Activated T-helper 1 cell treated with anti-CD3 and anti-CD28 coated beads, Interleukin-12 subunit alpha, Interleukin-12 subunit beta, Interleukin-2, Interleukin-4 antibody, amounts not matched to agents 30 ng/mL and 10 ng/mL and 1 ng/mL, durations not matched to agents 14 hours and 24 hours and 36 hours (primary cell): ENCODE data around the gene PRX. TPM values are rescaled to one million over a fixed set of nuclear protein-coding genes. Genes with fewer than 3 reads are reported as not detected.
A peak's percentile ranks its signal among the peaks of the same experiment; 100 is the strongest.
"Not testable (repeated sequence)": the region's sequence is repeated elsewhere in the genome, so short reads cannot be mapped to it uniquely, and the experiment has no call there.

Source experiments
- DNase-seq: peaks from one replicate; pipeline ENCODE4 v3.0.0; 2021; ENCODE audit warnings: low spot score
- H3K27ac Mint-ChIP-seq: one replicate; pipeline ENCODE4 v1.8.0; 2021; ENCODE audit warnings: mild to moderate bottlenecking, mixed read lengths
- H3K27me3 Mint-ChIP-seq: one replicate; pipeline ENCODE4 v1.8.0; 2022; ENCODE audit warnings: mild to moderate bottlenecking, moderate library complexity, mixed read lengths; ENCODE audit not compliant: insufficient read depth
- H3K36me3 Mint-ChIP-seq: one replicate; pipeline ENCODE4 v1.8.0; 2021; ENCODE audit warnings: low read depth, mixed read lengths
- H3K4me1 Mint-ChIP-seq: one replicate; pipeline ENCODE4 v1.8.0; 2021; ENCODE audit warnings: low read depth, mixed read lengths
- H3K4me3 Mint-ChIP-seq: one replicate; pipeline ENCODE4 v1.8.0; 2021; ENCODE audit warnings: mild to moderate bottlenecking, moderate library complexity, mixed read lengths
- H3K9me3 Mint-ChIP-seq: one replicate; pipeline ENCODE4 v1.8.0; 2021; ENCODE audit warnings: mixed read lengths
- intact Hi-C: fragments of 100-400 bp; cut with micrococcal nuclease; formaldehyde crosslinking; loops from one replicate; pipeline ENCODE4 v1.15.1; 2024
- total RNA-seq: library from RNA; stranded (reverse); gene quantifications from 2 replicates; pipeline ENCODE4 v1.2.3, GENCODE V29; 2022

PRX gene
- total RNA-seq, 1 donor from 2014 or later = 0.99 TPM

- H3K27me3 Mint-ChIP-seq = no peaks in the 10 kb centered on the region
- H3K9me3 Mint-ChIP-seq = no peaks in the 10 kb centered on the region
- no peak overlapping the region for H3K4me3 Mint-ChIP-seq
- DNase-seq = no peak
- peaks cover 11% of the 10 kb centered on the region for H3K4me1 Mint-ChIP-seq
- peaks cover 7% of the 10 kb centered on the region for H3K36me3 Mint-ChIP-seq
- intact Hi-C loops = no loop called here
- no peak overlapping the region for H3K27ac Mint-ChIP-seq
Observed at GRCh38 chr19:40370997-40371801, 42.0 kb downstream of the PRX start.

GRCh38 chr19:40370253-40370652, 42.9 kb downstream of the PRX start:
- H3K4me3 Mint-ChIP-seq, H3K9me3 Mint-ChIP-seq, H3K36me3 Mint-ChIP-seq, H3K27ac Mint-ChIP-seq, H3K27me3 Mint-ChIP-seq, intact Hi-C loops, DNase-seq: not testable (repeated sequence)
- H3K4me1 Mint-ChIP-seq = peaks cover 14% of the 10 kb centered on the region

GRCh38 chr19:40369797-40370196, 43.4 kb downstream of the PRX start:
- H3K36me3 Mint-ChIP-seq = peaks cover 10% of the 10 kb centered on the region
- no peaks in the 10 kb centered on the region for H3K27me3 Mint-ChIP-seq
- no peaks in the 10 kb centered on the region for H3K9me3 Mint-ChIP-seq
- no peak overlapping the region for H3K27ac Mint-ChIP-seq
- intact Hi-C loops = no loop called here
- DNase-seq = no peak
- no peak overlapping the region for H3K4me3 Mint-ChIP-seq
- H3K4me1 Mint-ChIP-seq = peaks cover 14% of the 10 kb centered on the region

GRCh38 chr19:40367577-40368434, 45.4 kb downstream of the PRX start:
- no peaks in the 10 kb centered on the region for H3K9me3 Mint-ChIP-seq
- H3K4me3 Mint-ChIP-seq = no peak overlapping the region
- no peak for DNase-seq
- H3K4me1 Mint-ChIP-seq = peaks cover 14% of the 10 kb centered on the region
- intact Hi-C loops = no loop called here
- no peaks in the 10 kb centered on the region for H3K27me3 Mint-ChIP-seq
- H3K27ac Mint-ChIP-seq = no peak overlapping the region
- H3K36me3 Mint-ChIP-seq = peaks cover 7% of the 10 kb centered on the region

GRCh38 chr19:40366697-40367561, 46.2 kb downstream of the PRX start:
- Mint-ChIP-seq H3K9me3 (no peaks in the 10 kb centered on the region), H3K4me1 (peaks cover 14% of the 10 kb centered on the region), H3K4me3 (no peak overlapping the region), H3K27ac (peak overlapping the region; percentile 67), H3K27me3 (no peaks in the 10 kb centered on the region), H3K36me3 (peaks cover 7% of the 10 kb centered on the region)
- DNase-seq = no peak
- intact Hi-C loops = no loop called here

GRCh38 chr19:40365613-40366401, 47.4 kb downstream of the PRX start:
- DNase-seq = no peak
- peaks cover 8% of the 10 kb centered on the region for H3K36me3 Mint-ChIP-seq
- no peak overlapping the region for H3K27ac Mint-ChIP-seq
- H3K27me3 Mint-ChIP-seq = no peaks in the 10 kb centered on the region
- H3K4me1 Mint-ChIP-seq = peaks cover 14% of the 10 kb centered on the region
- peak overlapping the region; percentile 56 for H3K4me3 Mint-ChIP-seq
- intact Hi-C loops = no loop called here
- H3K9me3 Mint-ChIP-seq = no peaks in the 10 kb centered on the region

- H3K36me3 Mint-ChIP-seq = peaks cover 6% of the 10 kb centered on the region
- peaks cover 14% of the 10 kb centered on the region for H3K4me1 Mint-ChIP-seq
- no peak for DNase-seq
- H3K27ac Mint-ChIP-seq = peak overlapping the region; percentile 53
- no peaks in the 10 kb centered on the region for H3K9me3 Mint-ChIP-seq
- no peaks in the 10 kb centered on the region for H3K27me3 Mint-ChIP-seq
- intact Hi-C loops = no loop called here
- peak overlapping the region; percentile 31 for H3K4me3 Mint-ChIP-seq
Observed at GRCh38 chr19:40365010-40365409, 48.2 kb downstream of the PRX start.

GRCh38 chr19:40363069-40363468, 50.1 kb downstream of the PRX start:
- peaks cover 6% of the 10 kb centered on the region for H3K36me3 Mint-ChIP-seq
- H3K27ac Mint-ChIP-seq = no peak overlapping the region
- DNase-seq = no peak
- H3K4me3 Mint-ChIP-seq = no peak overlapping the region
- H3K9me3 Mint-ChIP-seq = no peaks in the 10 kb centered on the region
- H3K4me1 Mint-ChIP-seq = peaks cover 14% of the 10 kb centered on the region
- intact Hi-C loops = no loop called here
- no peaks in the 10 kb centered on the region for H3K27me3 Mint-ChIP-seq

GRCh38 chr19:40362160-40362559, 51.0 kb downstream of the PRX start:
- Mint-ChIP-seq H3K9me3 (no peaks in the 10 kb centered on the region), H3K27me3 (no peaks in the 10 kb centered on the region), H3K4me3 (no peak overlapping the region), H3K36me3 (peaks cover 6% of the 10 kb centered on the region), H3K4me1 (peaks cover 19% of the 10 kb centered on the region), H3K27ac (no peak overlapping the region)
- DNase-seq = no peak
- intact Hi-C loops = no loop called here

GRCh38 chr19:40360708-40361241, 52.4 kb downstream of the PRX start:
- DNase-seq = no peak
- no peak overlapping the region for H3K4me3 Mint-ChIP-seq
- H3K27me3 Mint-ChIP-seq = no peaks in the 10 kb centered on the region
- intact Hi-C loops = no loop called here
- H3K27ac Mint-ChIP-seq = no peak overlapping the region
- H3K36me3 Mint-ChIP-seq = peaks cover 4% of the 10 kb centered on the region
- no peaks in the 10 kb centered on the region for H3K9me3 Mint-ChIP-seq
- peaks cover 24% of the 10 kb centered on the region for H3K4me1 Mint-ChIP-seq

- H3K27me3 Mint-ChIP-seq = no peaks in the 10 kb centered on the region
- H3K27ac Mint-ChIP-seq = no peak overlapping the region
- intact Hi-C loops = no loop called here
- H3K36me3 Mint-ChIP-seq = peaks cover 4% of the 10 kb centered on the region
- H3K4me3 Mint-ChIP-seq = no peak overlapping the region
- DNase-seq = no peak
- H3K4me1 Mint-ChIP-seq = peaks cover 22% of the 10 kb centered on the region
- H3K9me3 Mint-ChIP-seq = no peaks in the 10 kb centered on the region
Observed at GRCh38 chr19:40360020-40360707, 53.0 kb downstream of the PRX start.
